ENCODE data around the gene ACTR1A.
"Not testable (repeated sequence)": the region's sequence is repeated elsewhere in the genome, so short reads cannot be mapped to it uniquely, and the experiment has no call there.

ACTR1A gene

GRCh38 chr10:102514487-102515311 is 12.2 kb upstream of the ACTR1A start:
- no peak for DNase-seq (ENCODE audit: low read depth)

DNA sequence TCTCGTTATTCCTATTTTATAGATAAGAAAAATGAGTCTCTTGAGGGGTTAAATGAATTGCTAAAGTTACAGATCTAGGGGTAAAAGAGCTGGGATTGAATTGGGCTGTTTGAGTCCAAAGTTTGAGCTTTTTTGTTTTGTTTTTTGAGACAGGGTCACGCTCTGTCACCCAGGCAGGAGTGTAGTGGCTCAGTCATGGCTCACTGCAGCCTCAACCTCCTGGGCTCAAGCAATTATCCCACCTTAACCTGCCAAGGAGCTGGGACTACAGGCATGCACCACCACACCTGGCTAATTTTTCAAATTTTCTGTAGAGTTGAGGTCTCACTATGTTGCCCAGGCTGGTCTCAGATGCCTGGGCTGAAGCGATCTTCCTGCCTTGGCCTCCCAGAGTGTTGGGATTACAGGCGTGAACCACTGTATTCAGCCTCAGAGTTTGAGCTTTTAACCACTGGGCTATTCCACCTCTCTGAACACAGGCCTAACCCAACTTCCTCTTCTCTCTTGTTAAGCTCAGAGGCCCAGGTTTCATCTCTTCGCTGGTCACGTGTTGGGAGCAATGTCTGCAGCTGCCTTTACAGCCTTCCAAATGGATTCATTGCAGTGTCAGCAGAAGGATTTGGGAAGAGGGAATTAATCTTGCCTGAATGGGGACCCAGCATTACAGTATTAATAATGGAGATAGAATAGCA is 9.2 kb upstream of the ACTR1A start:
- DNase-seq (ENCODE audit: low read depth): no peak

DNA sequence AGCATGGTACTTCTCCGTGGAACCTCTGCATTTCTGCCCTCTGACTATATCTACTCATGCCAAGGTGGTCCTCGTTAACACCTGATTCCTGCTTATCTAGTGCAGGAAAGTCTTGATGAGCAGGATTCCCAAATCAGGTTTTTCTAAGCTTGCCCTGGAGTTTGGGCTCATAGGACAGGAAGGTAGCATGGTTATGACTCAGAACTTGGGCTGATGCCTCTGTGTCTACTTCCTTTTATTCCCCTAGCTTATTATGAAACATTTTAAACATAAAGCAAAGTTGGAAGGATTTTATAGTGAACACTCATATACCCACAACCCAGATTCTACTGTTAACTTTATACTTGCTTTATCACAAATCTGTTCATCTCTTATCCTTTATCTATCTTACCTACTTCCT is 6.9 kb upstream of the ACTR1A start:
- no peak for DNase-seq (ENCODE audit: low read depth)

GRCh38 chr10:102508506-102508905 is 6.0 kb upstream of the ACTR1A start:
- DNase-seq (ENCODE audit: low read depth): no peak

DNA sequence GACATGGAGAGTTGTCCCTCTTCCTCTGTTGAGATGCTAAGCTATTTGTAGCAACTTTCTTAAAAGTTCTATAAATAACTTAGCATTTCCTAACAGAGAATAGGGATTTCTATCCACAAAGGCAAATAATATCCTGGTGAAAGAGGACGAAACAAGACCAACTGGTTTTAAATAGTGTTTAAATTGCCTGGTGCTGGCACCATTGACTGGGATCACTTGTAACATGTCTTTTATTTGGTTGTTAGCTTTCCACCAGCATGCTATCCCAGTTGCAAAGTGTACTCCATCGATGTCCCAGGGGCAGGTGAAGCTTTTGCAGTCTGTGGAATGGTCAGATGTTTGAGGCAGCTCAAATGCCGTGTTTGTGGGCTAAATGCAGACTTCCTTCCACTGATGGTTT is 5.0 kb upstream of the ACTR1A start:
- DNase-seq (ENCODE audit: low read depth): no peak

DNA sequence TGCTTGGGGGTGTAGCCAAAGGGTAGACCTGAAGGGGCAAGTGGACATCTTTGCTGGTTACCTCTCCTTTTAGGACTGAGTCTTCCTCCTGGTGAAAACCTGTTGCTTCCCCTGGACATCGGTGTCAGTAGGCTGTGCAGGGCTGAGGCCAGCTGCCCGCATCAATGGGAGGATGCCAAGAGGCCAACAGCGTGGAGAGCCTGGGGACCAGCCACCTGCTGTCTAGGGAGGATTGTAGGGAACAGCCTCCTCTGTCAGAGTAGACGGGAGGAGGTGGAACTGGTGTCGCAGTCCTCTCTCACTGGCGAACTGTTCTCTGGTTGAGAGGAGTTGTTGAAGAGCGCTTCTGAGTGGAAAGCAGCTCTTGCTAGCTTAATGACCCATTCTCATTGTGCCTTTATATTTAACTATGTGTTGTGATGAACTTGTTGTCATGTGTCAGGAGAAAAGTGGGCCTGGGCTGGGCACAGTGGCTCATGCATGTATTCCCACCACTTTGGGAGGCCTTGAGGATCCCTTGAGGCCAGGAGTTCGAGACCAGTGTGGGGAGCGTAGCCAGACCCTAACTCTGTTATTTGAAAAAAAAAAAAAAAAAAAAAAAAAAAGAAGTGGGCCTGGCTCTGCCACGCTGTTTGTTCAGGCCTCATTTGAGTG is 3.1 kb upstream of the ACTR1A start:
- no peak for DNase-seq (ENCODE audit: low read depth)

GRCh38 chr10:102504976-102505300 is 2.4 kb upstream of the ACTR1A start:
- no peak for DNase-seq (ENCODE audit: low read depth)

DNA sequence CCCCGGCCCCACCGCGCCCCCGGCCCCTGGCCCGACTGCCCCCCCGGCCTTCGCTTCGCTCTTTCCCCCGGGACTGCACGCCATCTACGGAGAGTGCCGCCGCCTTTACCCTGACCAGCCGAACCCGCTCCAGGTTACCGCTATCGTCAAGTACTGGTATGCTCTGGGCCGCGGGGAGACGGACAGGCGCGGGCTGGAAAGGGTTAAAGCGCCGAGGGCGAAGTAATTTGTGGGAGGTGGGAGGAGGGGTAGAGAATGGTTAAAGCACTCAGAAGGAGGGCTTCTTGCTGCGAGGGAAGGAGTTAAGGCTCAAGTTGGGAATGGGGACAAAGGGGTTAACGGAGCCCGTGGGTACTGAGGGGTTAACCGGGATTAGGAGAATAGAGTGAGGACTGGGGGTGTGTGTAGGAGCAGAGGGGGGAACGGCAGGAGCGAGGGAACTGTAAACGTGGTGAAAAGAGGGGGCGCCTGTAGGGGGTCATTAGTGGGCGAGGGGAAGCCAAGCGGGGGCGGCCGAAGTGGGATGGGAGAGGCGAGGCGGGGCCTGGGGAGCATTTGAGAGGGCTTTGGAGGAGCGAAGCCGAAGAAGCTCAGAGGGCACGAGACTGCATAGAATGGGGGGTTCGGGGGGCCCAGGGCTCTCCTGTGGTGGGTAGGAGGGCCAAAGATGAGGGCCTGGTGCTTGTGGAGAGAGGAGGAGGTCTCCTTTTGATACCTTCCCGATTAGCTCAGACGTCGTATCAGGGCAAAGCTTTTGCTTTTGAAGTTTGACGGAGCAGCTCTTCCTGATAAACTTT is 1.9 kb upstream of the ACTR1A start:
- peak; percentile 0 for DNase-seq (ENCODE audit: low read depth)

GRCh38 chr10:102503264-102504178 is 1.0 kb upstream of the ACTR1A start, which contains the start of gene SUFU:
Gene SUFU, plus strand, starts transcription at chr10:102503972. Its CDS starts 181 bp downstream, at chr10:102504153.
- DNase-seq (ENCODE audit: low read depth): peak; percentile 95

- DNase-seq (ENCODE audit: low read depth): peak; percentile 97
Observed at GRCh38 chr10:102502029-102502336, 529 bp downstream of the ACTR1A start.

- no peak for DNase-seq (ENCODE audit: low read depth)
Observed at GRCh38 chr10:102501201-102502028, 1.1 kb downstream of the ACTR1A start.

- not testable (repeated sequence) for DNase-seq (ENCODE audit: low read depth)
Observed at GRCh38 chr10:102500686-102501085, 1.8 kb downstream of the ACTR1A start.

DNA sequence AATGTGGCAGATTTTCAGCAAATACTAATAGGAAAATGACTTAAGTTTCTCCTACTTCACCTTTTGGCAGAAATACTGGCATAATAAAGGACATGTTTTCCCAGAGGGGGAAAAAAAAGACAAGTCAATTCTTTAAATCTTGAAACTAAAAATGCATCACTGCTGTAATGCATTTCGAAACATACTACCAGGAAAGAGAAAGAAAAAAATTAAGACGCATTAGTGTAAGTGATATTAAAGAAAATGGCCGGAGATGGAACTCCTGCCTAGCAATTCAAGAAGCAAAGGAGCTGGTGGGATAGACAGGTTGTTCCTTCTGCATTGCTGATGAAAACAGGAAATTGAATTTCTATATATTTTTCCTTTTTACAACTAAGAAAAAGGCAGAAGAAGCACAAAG is 3.2 kb downstream of the ACTR1A start:
- DNase-seq (ENCODE audit: low read depth): no peak

DNA sequence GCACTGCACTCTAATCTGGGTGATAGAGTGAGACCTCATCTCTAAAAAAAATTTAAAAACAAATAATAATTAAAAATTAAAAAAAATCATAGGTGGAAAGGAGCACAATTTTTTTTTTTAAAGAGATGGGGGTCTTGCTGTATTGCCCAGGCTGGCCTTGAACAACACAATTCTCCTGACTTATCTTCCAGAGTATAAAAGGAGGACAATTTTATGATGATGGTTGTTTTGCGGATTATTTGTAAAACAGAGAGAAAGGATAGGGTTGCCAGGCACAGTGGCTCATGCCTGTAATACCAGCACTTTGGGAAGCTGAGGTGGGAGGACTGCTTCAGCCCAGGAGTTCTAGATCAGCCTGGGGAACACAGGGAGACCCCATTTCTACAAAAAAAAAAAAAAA is 5.0 kb downstream of the ACTR1A start:
- DNase-seq (ENCODE audit: low read depth): no peak

DNA sequence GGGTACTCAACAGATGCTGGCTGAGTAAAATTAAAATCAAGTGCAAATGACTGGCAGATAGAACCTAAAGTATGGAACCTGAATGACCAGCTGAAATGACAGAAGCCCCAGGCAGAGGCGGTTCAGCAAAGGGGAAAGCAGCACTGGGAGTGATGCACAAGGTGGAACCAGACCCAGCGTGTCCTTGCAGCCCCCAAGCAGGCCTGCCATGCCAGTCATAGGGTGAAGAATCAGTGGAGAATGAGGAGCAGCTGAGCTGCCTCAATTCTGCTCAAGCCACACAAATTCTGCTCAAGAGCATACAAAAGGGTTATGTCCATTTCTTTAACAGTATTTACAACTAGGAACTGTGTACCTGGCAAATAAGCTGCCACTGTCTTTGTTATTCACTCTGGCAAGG is 8.7 kb downstream of the ACTR1A start:
- no peak for DNase-seq (ENCODE audit: low read depth)

DNA sequence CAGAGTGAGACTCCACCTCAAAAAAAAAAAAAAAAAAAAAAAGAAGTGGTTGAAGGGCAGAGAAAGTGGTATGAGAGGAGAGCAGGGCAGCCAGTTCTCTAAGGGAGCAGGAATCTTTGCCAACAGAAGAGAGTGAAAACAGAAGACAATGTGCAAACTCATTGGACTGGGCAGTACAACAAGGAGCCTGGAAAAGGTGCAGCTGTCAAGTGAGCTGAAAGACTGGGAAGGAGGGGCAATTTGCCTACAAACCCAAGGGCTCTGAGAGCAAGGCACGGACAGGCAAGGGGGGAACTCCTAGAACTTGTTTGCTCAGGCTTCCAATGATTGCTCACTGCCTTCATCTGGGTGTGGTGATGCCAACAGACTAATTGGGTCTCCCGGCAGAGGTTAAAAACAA is 9.5 kb downstream of the ACTR1A start:
- no peak for DNase-seq (ENCODE audit: low read depth)

GRCh38 chr10:102492344-102492939 is 10.1 kb downstream of the ACTR1A start:
- DNase-seq (ENCODE audit: low read depth): no peak

- DNase-seq (ENCODE audit: low read depth): no peak
Observed at GRCh38 chr10:102491136-102491535, 11.4 kb downstream of the ACTR1A start.

GRCh38 chr10:102485093-102485784 is 17.3 kb downstream of the ACTR1A start:
- DNase-seq (ENCODE audit: low read depth): no peak

All from stimulated activated CD8-positive, alpha-beta memory T cell treated with anti-CD3 and anti-CD28 coated beads, Interleukin-4, amount 100 ng/mL, for 24 hours (primary cell).